Muscle of leg (tissue), 11 donors: ENCODE results near the gene C20orf96. TPM values are rescaled to one million over a fixed set of nuclear protein-coding genes. Genes with fewer than 3 reads are reported as not detected.

Experiments used
- DNase-seq: peaks from one replicate; pipeline ENCODE4 v3.0.0; 2013
- H3K27ac ChIP-seq: one replicate; pipeline ENCODE4 v1.5.1; 2013; ENCODE audit warnings: mild to moderate bottlenecking, low read length, control low read depth
- H3K27me3 ChIP-seq: one replicate; pipeline ENCODE4 v1.6.1; 2013; ENCODE audit warnings: low read length; ENCODE audit not compliant: control insufficient read depth, insufficient read depth
- H3K36me3 ChIP-seq: one replicate; pipeline ENCODE4 v1.6.1; 2013; ENCODE audit warnings: low read length; ENCODE audit not compliant: control insufficient read depth, insufficient read depth
- H3K4me1 ChIP-seq: one replicate; pipeline ENCODE4 v1.6.1; 2013; ENCODE audit warnings: low read length; ENCODE audit not compliant: control insufficient read depth, insufficient read depth
- H3K4me3 ChIP-seq: one replicate; pipeline ENCODE4 v1.5.1; 2013; ENCODE audit warnings: low read length, control low read depth
- H3K9me3 ChIP-seq: replicated peaks from 2 replicates; pipeline ENCODE4 v1.6.1; 2013; ENCODE audit warnings: low read depth, low read length; ENCODE audit not compliant: control insufficient read depth
- WGBS: methylation state at CpG from one replicate; pipeline ENCODE4 v1.1.5; 2013; ENCODE audit warnings: missing lambda C conversion rate; ENCODE audit not compliant: insufficient coverage; 5-methylcytosine and 5-hydroxymethylcytosine counted together
- polyA plus RNA-seq, 8 donors: library from polyadenylated mRNA; unstranded; fragments of 120-200 nt; gene quantifications; one replicate each; pipeline versions ENCODE4 v1.2.1 to v1.2.3, GENCODE V29; 2013; ENCODE audit warnings: inconsistent platforms in 1 of 8, low replicate concordance in 1 of 8; ENCODE audit not compliant: insufficient read length in 8 of 8, insufficient read depth in 1 of 8
- total RNA-seq: library from RNA; stranded (reverse); fragments of 120-200 nt; gene quantifications from one replicate; pipeline ENCODE4 v1.2.4, GENCODE V29; 2013

The C20orf96 gene
- total and polyA plus RNA-seq, 9 donors = 2.9 to 14.0 (median 12.0) TPM

DNA sequence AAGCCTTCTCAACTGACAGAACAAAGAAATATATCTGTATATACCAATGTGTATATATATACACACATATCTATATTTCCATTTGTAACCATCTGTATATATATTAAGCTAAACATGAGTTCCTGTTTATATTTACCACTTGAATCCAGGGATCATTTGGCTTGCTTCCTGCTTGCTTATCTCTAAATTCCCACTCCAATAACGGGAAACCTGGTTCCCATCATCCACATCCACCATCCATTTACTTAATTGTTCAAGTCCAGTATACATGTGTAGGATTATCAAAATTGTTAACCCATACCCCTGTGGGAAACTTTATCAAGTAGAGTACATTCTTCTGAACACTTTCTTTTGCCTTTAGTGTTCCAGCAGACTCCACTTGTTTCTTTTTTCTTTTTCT is 22.3 kb upstream of the C20orf96 start:
- Histone ChIP-seq H3K9me3 (no peaks in the 10 kb centered on the region), H3K36me3 (no peaks in the 10 kb centered on the region), H3K27ac (no peak overlapping the region), H3K4me1 (peaks cover 24% of the 10 kb centered on the region), H3K27me3 (no peaks in the 10 kb centered on the region), H3K4me3 (no peak overlapping the region)
- no CpG with 5 or more reads among the region's 1 CpG for WGBS
- DNase-seq = no peak

DNA sequence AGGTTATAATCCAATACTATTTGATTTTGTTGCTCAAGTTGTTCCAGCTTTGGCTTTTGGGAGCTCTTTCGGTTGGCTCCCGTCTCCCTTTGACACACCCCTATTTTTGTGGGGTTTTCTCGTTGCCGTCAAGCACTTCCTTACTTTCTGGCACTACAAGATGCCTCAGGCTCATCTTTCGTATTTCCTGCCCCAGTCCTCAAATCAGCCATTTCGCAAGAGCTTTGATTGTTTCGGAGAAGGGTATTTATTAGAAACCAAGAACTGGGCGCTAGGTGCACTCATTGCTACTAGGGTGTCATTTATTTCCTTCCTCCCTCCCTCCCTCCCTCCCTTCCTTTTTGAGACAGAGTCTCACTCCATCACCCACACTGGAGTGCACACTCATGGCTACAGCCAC is 21.5 kb upstream of the C20orf96 start:
- Histone ChIP-seq H3K9me3 (no peaks in the 10 kb centered on the region), H3K4me3 (no peak overlapping the region), H3K27me3 (no peaks in the 10 kb centered on the region), H3K27ac (peak overlapping the region; percentile 88), H3K4me1 (peaks cover 24% of the 10 kb centered on the region), H3K36me3 (no peaks in the 10 kb centered on the region)
- no peak for DNase-seq
- 76% methylated on average over 5 of the region's 8 CpGs for WGBS

DNA sequence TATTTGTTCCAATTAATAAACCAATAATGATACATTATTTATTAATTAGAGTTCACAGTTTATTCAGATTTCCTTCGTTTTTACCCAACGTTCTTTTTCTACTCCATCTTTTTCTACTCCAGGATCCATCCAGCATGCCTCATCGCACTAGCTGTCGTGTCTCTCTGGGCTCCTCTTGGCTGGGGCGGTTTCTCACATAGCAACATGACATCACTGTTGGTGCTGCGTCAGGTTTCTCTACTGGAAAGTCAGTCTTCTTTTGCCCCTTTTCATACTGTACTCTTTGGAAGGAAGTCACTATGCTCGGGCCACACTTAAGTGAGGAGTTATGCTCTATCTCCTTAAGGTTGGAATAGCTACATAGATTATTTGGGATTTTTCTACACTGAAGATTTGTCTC is 21.1 kb upstream of the C20orf96 start:
- peak overlapping the region; percentile 88 for H3K27ac ChIP-seq
- H3K36me3 ChIP-seq = no peaks in the 10 kb centered on the region
- no peaks in the 10 kb centered on the region for H3K27me3 ChIP-seq
- H3K4me3 ChIP-seq = no peak overlapping the region
- peak; percentile 58 for DNase-seq
- no peaks in the 10 kb centered on the region for H3K9me3 ChIP-seq
- peaks cover 24% of the 10 kb centered on the region for H3K4me1 ChIP-seq
- WGBS = 70% methylated on average over 5 of the region's 7 CpGs

DNA sequence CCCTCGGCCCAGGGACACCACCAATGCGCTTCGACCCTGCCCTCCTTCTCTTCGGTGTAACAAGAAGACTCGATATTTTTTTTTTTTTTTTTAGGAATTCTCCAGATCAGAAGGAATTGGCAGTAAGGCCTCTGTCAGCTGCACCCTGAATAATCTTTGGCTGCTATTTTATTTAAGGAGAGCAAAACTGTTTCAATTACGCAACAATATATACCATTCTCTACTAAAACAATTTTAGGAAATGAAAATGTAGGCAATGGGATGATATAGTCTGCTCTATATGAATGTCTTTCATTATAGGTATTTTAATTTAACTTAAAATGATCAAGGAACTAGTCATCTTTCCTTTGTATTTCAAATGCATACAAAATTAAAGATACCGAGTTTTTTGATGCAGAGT is 20.1 kb upstream of the C20orf96 start:
- WGBS = no CpG with 5 or more reads among the region's 7 CpGs
- peaks cover 24% of the 10 kb centered on the region for H3K4me1 ChIP-seq
- DNase-seq = no peak
- no peaks in the 10 kb centered on the region for H3K9me3 ChIP-seq
- H3K27me3 ChIP-seq = no peaks in the 10 kb centered on the region
- H3K27ac ChIP-seq = peak overlapping the region; percentile 88
- H3K4me3 ChIP-seq = peak overlapping the region; percentile 24
- no peaks in the 10 kb centered on the region for H3K36me3 ChIP-seq

DNA sequence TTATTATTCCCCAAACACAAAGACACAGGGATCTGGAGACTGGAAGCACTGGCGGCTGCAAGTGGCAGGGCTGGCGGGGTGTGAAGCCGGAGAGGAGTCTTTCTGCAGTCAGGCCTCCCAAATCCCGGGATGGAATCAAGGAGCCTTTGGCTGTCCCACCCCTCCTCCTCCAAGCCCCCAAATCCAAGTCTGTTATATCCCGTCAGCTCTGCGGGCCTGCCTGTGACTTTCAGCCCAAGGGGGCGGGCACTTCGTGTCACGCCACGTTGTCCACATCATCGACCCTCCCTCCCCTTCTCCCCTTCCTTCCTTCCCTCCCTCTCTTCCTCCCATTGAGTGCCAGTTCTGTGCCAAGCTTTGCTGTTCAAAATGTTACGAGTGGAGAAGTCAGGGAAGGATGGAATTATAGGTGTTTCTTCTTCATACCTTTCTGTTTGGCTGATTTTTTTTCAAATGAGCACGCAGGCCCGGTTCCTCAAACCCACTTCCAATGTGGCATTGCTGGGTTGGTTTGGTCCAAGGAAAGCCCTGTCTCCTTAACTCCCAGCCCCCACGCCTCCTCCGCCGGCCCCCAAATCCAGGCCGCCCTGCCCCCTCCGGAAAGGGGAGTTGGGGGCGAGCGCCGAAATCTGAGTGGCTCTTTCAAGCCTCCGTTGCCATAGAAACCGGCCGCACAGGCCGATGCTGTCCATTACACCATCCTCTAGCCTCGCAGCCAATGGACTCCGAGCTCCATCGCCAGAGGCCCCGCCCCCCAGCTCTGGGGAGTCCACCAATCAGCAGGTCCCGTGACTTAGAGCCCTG is 19.5 kb upstream of the C20orf96 start:
- no peaks in the 10 kb centered on the region for H3K9me3 ChIP-seq
- peak overlapping the region; percentile 100 for H3K27ac ChIP-seq
- H3K27me3 ChIP-seq = no peaks in the 10 kb centered on the region
- peak overlapping the region; percentile 59 for H3K4me3 ChIP-seq
- WGBS = under 1% methylated on average over 24 of the region's 31 CpGs
- H3K4me1 ChIP-seq = peaks cover 24% of the 10 kb centered on the region
- no peaks in the 10 kb centered on the region for H3K36me3 ChIP-seq
- peak; percentile 100 for DNase-seq

DNA sequence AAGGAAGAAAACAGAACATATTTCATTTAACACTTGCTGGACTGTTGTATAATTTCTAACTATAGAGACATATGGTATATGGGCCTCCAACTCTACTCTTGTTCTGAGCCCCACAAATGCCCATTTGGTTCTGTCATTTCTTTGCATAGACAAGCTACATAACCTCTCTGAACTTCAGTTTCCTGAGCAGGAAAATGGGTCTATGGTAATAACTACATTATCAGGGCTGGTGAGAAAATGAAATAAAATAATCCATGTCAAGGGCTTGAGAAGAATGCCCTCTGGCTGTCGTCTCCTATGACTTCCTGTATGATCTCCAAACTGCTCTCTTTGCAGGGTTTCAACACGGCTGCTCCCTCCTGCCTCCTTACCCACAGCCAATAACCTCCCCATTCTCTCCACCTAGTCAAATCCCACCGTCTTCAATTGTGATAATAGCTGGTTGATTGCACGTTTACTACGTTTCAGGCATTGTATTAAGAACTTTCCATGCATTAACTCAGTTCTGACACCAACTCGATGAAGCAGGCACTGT is 18.8 kb upstream of the C20orf96 start:
- no peaks in the 10 kb centered on the region for H3K27me3 ChIP-seq
- H3K36me3 ChIP-seq = no peaks in the 10 kb centered on the region
- WGBS = 0% methylated on average over 2 of the region's 6 CpGs
- peak; percentile 81 for DNase-seq
- peaks cover 24% of the 10 kb centered on the region for H3K4me1 ChIP-seq
- peak overlapping the region; percentile 59 for H3K4me3 ChIP-seq
- peak overlapping the region; percentile 100 for H3K27ac ChIP-seq
- H3K9me3 ChIP-seq = no peaks in the 10 kb centered on the region

DNA sequence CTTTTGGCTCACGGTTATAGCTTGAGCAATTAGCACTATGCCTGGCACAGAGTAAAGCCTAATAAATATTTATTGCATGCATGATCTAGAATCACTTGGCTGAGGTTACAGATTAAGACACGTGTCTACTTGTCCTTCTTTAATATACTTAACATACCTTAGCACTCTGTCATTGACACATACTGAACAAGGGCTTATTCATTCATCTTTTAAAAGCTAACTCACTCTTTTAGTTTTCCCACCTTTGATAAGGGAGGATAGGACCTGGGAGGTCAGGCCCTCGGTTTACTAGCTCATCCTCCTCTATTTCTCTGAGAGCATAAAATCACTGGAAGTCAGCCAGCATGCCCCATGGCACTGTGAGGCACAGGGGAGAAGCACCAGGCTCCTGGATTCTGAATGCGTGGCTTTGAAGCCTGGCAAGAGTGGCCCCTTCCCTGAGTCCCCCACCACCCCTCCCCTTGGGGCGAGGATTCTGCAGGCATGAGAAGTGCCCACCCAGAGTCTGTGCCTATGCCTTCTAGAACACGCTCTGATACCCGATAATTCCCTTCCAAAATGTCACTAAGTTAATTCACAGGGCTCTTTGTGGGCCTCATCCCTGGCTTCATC is 18.0 kb upstream of the C20orf96 start:
- peak overlapping the region; percentile 100 for H3K27ac ChIP-seq
- no peak for DNase-seq
- no peaks in the 10 kb centered on the region for H3K36me3 ChIP-seq
- 79% methylated on average over 4 of the region's 7 CpGs for WGBS
- no peak overlapping the region for H3K4me3 ChIP-seq
- H3K9me3 ChIP-seq = no peaks in the 10 kb centered on the region
- no peaks in the 10 kb centered on the region for H3K27me3 ChIP-seq
- H3K4me1 ChIP-seq = peaks cover 24% of the 10 kb centered on the region

DNA sequence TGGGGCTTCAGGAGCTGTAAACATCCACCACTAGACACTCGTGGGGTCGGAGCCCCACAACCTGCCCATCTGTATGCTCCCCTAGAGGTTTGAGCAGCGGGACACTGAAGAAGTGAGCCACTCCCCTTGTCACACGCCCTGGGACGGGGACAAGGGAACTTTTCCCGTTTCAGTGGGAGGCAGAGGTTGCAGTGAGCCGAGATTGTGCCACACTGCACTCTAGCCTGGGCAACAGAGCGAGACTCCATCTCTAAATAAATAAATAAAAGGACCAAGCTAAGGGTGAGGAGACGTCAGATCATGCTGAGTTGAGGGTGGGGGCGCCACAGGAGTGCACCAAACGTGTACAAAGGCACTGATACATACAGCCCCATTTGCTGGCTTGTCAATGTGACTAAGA is 15.2 kb upstream of the C20orf96 start:
- no peak overlapping the region for H3K27ac ChIP-seq
- H3K4me3 ChIP-seq = no peak overlapping the region
- H3K9me3 ChIP-seq = no peaks in the 10 kb centered on the region
- DNase-seq = no peak
- WGBS = 68% methylated on average over 3 of the region's 11 CpGs
- H3K36me3 ChIP-seq = no peaks in the 10 kb centered on the region
- H3K4me1 ChIP-seq = peaks cover 30% of the 10 kb centered on the region
- no peaks in the 10 kb centered on the region for H3K27me3 ChIP-seq

DNA sequence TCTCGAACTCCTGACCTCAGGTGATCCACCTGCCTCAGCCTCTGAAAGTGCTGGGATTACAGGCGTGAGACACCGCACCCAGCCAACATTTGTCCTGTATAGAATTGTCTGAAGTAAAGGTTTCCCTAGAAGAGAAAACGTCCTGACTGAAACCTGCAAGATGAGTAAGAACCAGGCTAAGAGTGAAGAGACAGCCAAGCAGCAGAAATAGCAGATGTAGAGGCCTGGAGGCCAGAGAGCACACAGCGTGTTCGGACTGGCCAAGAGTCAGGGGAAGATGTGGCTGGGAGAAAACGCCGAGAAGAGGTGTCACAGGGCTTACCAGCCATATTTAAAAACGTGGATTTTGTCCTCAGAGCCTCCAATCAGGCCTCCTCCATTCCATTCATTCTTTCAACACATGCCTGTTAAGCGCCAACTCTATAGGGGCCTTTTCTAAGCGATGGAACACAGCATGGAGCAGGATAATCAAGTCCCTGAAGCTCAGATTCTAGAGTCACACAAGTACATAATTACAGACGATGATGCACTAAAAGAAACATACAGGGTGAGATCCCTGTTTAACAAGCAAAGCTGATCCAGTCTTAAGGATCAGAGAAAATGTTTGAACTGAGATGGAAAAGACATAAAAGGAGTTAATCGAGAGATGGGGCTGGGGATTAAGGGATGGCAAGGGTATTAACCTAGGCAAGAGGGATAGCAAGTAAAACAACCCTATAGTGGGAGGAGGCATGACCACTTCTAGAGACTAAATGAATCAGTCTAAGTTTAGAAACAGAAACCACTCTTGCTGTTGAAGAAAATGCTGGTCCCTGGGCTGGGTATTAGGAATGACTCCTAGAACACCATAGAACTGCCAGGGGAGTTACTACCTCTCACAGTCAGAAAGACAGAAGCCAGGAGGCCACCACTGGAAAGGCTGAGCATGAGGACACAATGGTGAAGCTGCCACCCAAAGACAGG is 11.6 kb upstream of the C20orf96 start:
- Histone ChIP-seq H3K4me1 (peaks cover 30% of the 10 kb centered on the region), H3K4me3 (no peak overlapping the region), H3K9me3 (no peaks in the 10 kb centered on the region), H3K36me3 (peaks cover 4% of the 10 kb centered on the region), H3K27ac (no peak overlapping the region), H3K27me3 (no peaks in the 10 kb centered on the region)
- 75% methylated on average over 9 of the region's 13 CpGs for WGBS
- DNase-seq = no peak
